Mesenchymal stem cell (in vitro differentiated cells and primary cell): Measurements from ENCODE around the gene RASSF10.

ENCODE experiments used
- DNase-seq: peaks from one replicate; pipeline ENCODE4 v3.0.0-alpha.2; 2013
- H2AFZ ChIP-seq: one replicate; pipeline ENCODE4 v1.6.1; 2013; ENCODE audit warnings: low read depth, mild to moderate bottlenecking, control low read depth, inconsistent platforms, low read length, moderate library complexity
- H2AK5ac ChIP-seq: 2 replicates; pipeline ENCODE4 v1.6.1; 2013; ENCODE audit warnings: low read length, moderate library complexity, mild to moderate bottlenecking, inconsistent platforms; ENCODE audit not compliant: severe bottlenecking
- H2BK120ac ChIP-seq: one replicate; pipeline ENCODE4 v1.6.1; 2013; ENCODE audit warnings: low read depth, mild to moderate bottlenecking, inconsistent platforms, low read length, moderate library complexity
- H2BK12ac ChIP-seq, 2 experiments: one replicate each; pipeline ENCODE4 v1.6.1; 2013; ENCODE audit warnings: inconsistent platforms in 2 of 2, low read length in 2 of 2, mild to moderate bottlenecking in 2 of 2, moderate library complexity in 2 of 2, control low read depth in 1 of 2
- H2BK15ac ChIP-seq: one replicate; pipeline ENCODE4 v1.6.1; 2013; ENCODE audit warnings: mild to moderate bottlenecking, low read depth, inconsistent platforms; ENCODE audit not compliant: poor library complexity, severe bottlenecking
- H2BK5ac ChIP-seq: 2 replicates; pipeline ENCODE4 v1.6.1; 2013; ENCODE audit warnings: low read depth, mild to moderate bottlenecking, low read length, control low read depth, inconsistent platforms; ENCODE audit not compliant: poor library complexity, severe bottlenecking
- H3K14ac ChIP-seq, 2 experiments: one replicate each; pipeline ENCODE4 v1.6.1; 2013; ENCODE audit warnings: inconsistent platforms in 2 of 2, low read length in 2 of 2, control low read depth in 1 of 2, mild to moderate bottlenecking in 1 of 2, moderate library complexity in 1 of 2
- H3K18ac ChIP-seq, 2 experiments: one replicate each; pipeline ENCODE4 v1.6.1; 2013; ENCODE audit warnings: inconsistent platforms in 2 of 2, low read length in 2 of 2, control low read depth in 1 of 2, low read depth in 1 of 2, mild to moderate bottlenecking in 1 of 2
- H3K23ac ChIP-seq, 2 experiments: one replicate each; pipeline ENCODE4 v1.6.1; 2013; ENCODE audit warnings: inconsistent platforms in 2 of 2, low read length in 2 of 2, mild to moderate bottlenecking in 2 of 2, moderate library complexity in 2 of 2, control low read depth in 1 of 2
- H3K27ac ChIP-seq: 2 replicates; pipeline ENCODE4 v1.5.1; 2013; ENCODE audit warnings: mild to moderate bottlenecking, moderate library complexity, low read length, control low read depth, inconsistent platforms; ENCODE audit not compliant: poor library complexity, severe bottlenecking
- H3K27me3 ChIP-seq, 2 experiments: 2 replicates each; pipeline versions ENCODE4 v1.6.1 to v1.7.0; 2013; ENCODE audit warnings: low read length in 2 of 2, mild to moderate bottlenecking in 2 of 2, moderate library complexity in 2 of 2, control low read depth in 1 of 2, inconsistent platforms in 1 of 2; ENCODE audit not compliant: control insufficient read depth in 1 of 2, insufficient read depth in 1 of 2
- H3K36me3 ChIP-seq, 2 experiments: 2 replicates each; pipeline versions ENCODE4 v1.6.1 to v1.7.0; 2013; ENCODE audit warnings: low read length in 2 of 2, control low read depth in 1 of 2, inconsistent platforms in 1 of 2, low read depth in 1 of 2, mild to moderate bottlenecking in 1 of 2; ENCODE audit not compliant: insufficient read depth in 2 of 2, control insufficient read depth in 1 of 2
- H3K4ac ChIP-seq, 2 experiments: one replicate each; pipeline ENCODE4 v1.6.1; 2013; ENCODE audit warnings: inconsistent platforms in 2 of 2, low read length in 2 of 2, mild to moderate bottlenecking in 2 of 2, moderate library complexity in 2 of 2, control low read depth in 1 of 2, low read depth in 1 of 2
- H3K4me1 ChIP-seq: 2 replicates; pipeline ENCODE4 v1.6.1; 2013; ENCODE audit warnings: low read depth, low read length, control low read depth; ENCODE audit not compliant: control insufficient read depth, insufficient read depth
- H3K4me2 ChIP-seq: 2 replicates; pipeline ENCODE4 v1.6.1; 2013; ENCODE audit warnings: low read length, mild to moderate bottlenecking, inconsistent platforms; ENCODE audit not compliant: poor library complexity, severe bottlenecking
- H3K4me3 ChIP-seq, 2 experiments: 2 replicates each; pipeline versions ENCODE4 v1.5.1 to v1.7.0; 2013; ENCODE audit warnings: low read length in 2 of 2, mild to moderate bottlenecking in 2 of 2, control low read depth in 1 of 2, low read depth in 1 of 2; ENCODE audit not compliant: insufficient read depth in 1 of 2
- H3K79me1 ChIP-seq: replicated peaks from 2 replicates; pipeline ENCODE4 v1.6.1; 2013; ENCODE audit warnings: mild to moderate bottlenecking, control low read depth, low read length, inconsistent platforms; ENCODE audit not compliant: poor library complexity, severe bottlenecking
- H3K9ac ChIP-seq: 2 replicates; pipeline ENCODE4 v1.7.0; 2013; ENCODE audit warnings: mild to moderate bottlenecking, low read length, moderate library complexity
- H3K9me3 ChIP-seq: 2 replicates; pipeline ENCODE4 v1.7.0; 2013; ENCODE audit warnings: mild to moderate bottlenecking, low read length; ENCODE audit not compliant: control insufficient read depth
- H4K8ac ChIP-seq: one replicate; pipeline ENCODE4 v1.6.1; 2013; ENCODE audit warnings: inconsistent platforms, mild to moderate bottlenecking, low read length, moderate library complexity
- H4K91ac ChIP-seq: one replicate; pipeline ENCODE4 v1.6.1; 2013; ENCODE audit warnings: mild to moderate bottlenecking, low read length, inconsistent platforms
- WGBS: methylation state at CpG from one replicate; pipeline ENCODE4 v1.1.7; 2013; ENCODE audit warnings: mixed read lengths; 5-methylcytosine and 5-hydroxymethylcytosine counted together

RASSF10 gene

DNA sequence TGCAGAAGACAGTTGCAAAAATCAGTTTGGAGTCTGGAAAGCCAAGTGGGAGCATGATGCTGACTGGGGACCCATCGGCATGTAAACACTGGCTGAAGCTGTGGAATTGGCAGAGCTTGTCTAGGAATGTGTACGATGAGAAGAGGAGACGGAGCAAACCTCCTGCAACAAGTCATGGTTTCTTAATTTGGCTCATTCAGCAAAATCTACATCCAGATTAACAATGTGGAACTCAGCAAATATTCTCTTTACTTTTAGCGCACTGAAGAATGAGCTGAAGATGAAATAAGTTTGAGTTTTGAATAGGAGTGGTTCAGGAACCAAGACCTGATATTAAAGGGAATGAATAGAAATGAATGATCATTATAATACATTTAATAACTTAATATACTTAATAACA lies 26.6 kb downstream of the RASSF10 start:
- no peak overlapping the region for H3K14ac ChIP-seq

DNA sequence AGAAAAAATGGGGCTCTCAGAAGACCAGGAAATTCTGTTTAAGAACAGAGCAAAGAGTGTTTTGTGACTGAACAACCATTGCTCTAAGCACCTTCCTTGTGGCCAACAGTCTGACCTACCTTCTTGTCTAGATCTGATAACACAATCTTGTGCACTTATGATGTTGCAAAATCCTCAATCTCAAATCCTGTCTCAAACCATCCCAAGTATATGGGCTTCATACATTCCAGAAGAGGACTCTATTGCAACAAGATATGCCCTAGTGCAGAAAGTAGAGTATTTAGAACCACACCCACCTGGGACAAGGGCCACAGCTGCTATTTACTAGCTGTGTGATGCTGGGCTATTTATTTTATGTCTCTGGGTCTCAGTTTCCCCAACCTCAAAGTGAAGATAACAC lies 27.1 kb downstream of the RASSF10 start:
- no peaks in the 10 kb centered on the region for H3K4me1 ChIP-seq
- H3K27me3 ChIP-seq: peaks cover 0 to 44% of the 10 kb centered on the region in 2 experiments
- H3K4me2 ChIP-seq: no peak overlapping the region
- no peak overlapping the region for H4K91ac ChIP-seq
- no peaks in the 10 kb centered on the region for H3K36me3 ChIP-seq
- H2BK5ac ChIP-seq: no peak overlapping the region
- H2AK5ac ChIP-seq: no peak overlapping the region
- H3K79me1 ChIP-seq: no peaks in the 10 kb centered on the region
- no peak overlapping the region for H3K14ac ChIP-seq
- H3K18ac ChIP-seq: no peak overlapping the region
- H2BK12ac ChIP-seq: no peak overlapping the region
- H2AFZ ChIP-seq: no peak overlapping the region
- no peak overlapping the region for H2BK120ac ChIP-seq
- H3K27ac ChIP-seq: no peak overlapping the region
- H4K8ac ChIP-seq: no peak overlapping the region
- DNase-seq: no peak
- H3K4me3 ChIP-seq: no peak overlapping the region
- no peak overlapping the region for H2BK15ac ChIP-seq
- H3K9me3 ChIP-seq: no peaks in the 10 kb centered on the region
- no peak overlapping the region for H3K23ac ChIP-seq
- no peak overlapping the region for H3K9ac ChIP-seq
- no peak overlapping the region for H3K4ac ChIP-seq

More for the DNA sequence above, 26.6 kb downstream of the RASSF10 start:
- Histone ChIP-seq H3K9ac (no peak overlapping the region), H2BK5ac (no peak overlapping the region), H2AK5ac (no peak overlapping the region), H3K4ac (no peak overlapping the region), H2BK15ac (no peak overlapping the region), H3K27me3 (peaks cover 0 to 42% of the 10 kb centered on the region in 2 experiments), H2AFZ (no peak overlapping the region), H3K23ac (no peak overlapping the region), H2BK12ac (no peak overlapping the region), H3K36me3 (no peaks in the 10 kb centered on the region), H4K8ac (no peak overlapping the region), H3K9me3 (no peaks in the 10 kb centered on the region), H3K79me1 (no peaks in the 10 kb centered on the region), H3K27ac (no peak overlapping the region), H3K4me3 (no peak overlapping the region), H3K18ac (no peak overlapping the region), H4K91ac (no peak overlapping the region), H3K4me1 (no peaks in the 10 kb centered on the region), H2BK120ac (no peak overlapping the region), H3K4me2 (no peak overlapping the region)
- no peak for DNase-seq
- WGBS: 80% methylated on average over 1 of the region's 4 CpGs

DNA sequence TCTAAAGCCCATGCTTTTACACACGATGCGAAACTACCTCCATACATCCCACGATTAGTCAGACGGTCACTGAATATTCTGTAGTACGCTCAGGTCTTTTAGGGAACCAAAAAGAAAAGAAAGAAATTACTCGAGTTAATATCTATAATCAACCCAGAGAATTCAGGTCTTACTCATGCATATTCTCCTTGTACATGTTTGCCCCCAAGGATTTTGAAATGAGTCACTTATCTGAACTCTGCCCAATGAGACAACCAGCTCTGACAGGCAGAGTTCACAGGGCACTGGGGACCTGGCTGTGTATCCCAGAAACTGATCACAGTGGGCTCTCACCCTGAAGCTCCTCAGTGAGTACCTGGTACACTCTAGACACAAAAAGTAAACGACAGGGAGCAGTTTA lies 29.2 kb downstream of the RASSF10 start:
- H3K4me3 ChIP-seq: no peak overlapping the region

DNA sequence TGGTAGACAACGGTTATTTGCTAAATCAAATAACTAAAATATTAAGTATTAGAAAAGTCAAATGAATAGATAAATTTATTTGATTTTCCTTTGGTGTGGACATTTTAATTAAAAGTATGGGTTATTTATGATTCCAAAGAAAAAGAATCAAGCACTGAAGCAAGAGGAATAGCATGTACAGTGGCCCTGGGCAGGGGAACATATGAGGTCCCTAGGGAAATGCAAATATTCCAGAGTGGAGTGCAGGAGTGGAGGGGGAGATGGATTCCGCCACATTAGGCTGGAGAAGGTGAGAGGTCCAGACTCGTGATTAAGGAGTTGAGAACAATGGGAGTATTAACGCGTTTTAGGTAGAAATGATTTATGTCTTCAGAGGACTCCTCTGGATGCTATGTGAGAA lies 30.0 kb downstream of the RASSF10 start:
- Histone ChIP-seq H3K9ac (no peak overlapping the region), H3K27me3 (peaks cover 0 to 53% of the 10 kb centered on the region in 2 experiments), H2BK120ac (no peak overlapping the region), H3K9me3 (no peaks in the 10 kb centered on the region), H2AFZ (no peak overlapping the region), H3K4me2 (no peak overlapping the region), H2BK15ac (no peak overlapping the region), H3K79me1 (no peaks in the 10 kb centered on the region), H3K23ac (no peak overlapping the region), H3K4me1 (no peaks in the 10 kb centered on the region), H3K4me3 (no peak overlapping the region), H3K4ac (no peak overlapping the region), H3K27ac (no peak overlapping the region), H4K91ac (no peak overlapping the region), H4K8ac (no peak overlapping the region), H3K18ac (no peak overlapping the region), H3K36me3 (no peaks in the 10 kb centered on the region), H2AK5ac (no peak overlapping the region), H2BK5ac (no peak overlapping the region), H3K14ac (no peak overlapping the region), H2BK12ac (no peak overlapping the region)
- 79% methylated on average over 5 of the region's 5 CpGs for WGBS
- DNase-seq: no peak

More for the DNA sequence above, 29.2 kb downstream of the RASSF10 start:
- H3K79me1 ChIP-seq: no peaks in the 10 kb centered on the region
- H2BK12ac ChIP-seq: no peak overlapping the region
- no peaks in the 10 kb centered on the region for H3K4me1 ChIP-seq
- H3K27me3 ChIP-seq: peaks cover 0 to 52% of the 10 kb centered on the region in 2 experiments
- H3K9me3 ChIP-seq: no peaks in the 10 kb centered on the region
- no peaks in the 10 kb centered on the region for H3K36me3 ChIP-seq
- no peak overlapping the region for H3K9ac ChIP-seq
- H3K4ac ChIP-seq: no peak overlapping the region
- H2AFZ ChIP-seq: no peak overlapping the region
- H3K18ac ChIP-seq: no peak overlapping the region
- WGBS: 92% methylated on average over 7 of the region's 7 CpGs
- H3K23ac ChIP-seq: no peak overlapping the region
- no peak for DNase-seq
- no peak overlapping the region for H3K4me2 ChIP-seq
- no peak overlapping the region for H3K14ac ChIP-seq
- no peak overlapping the region for H2BK15ac ChIP-seq
- no peak overlapping the region for H2BK120ac ChIP-seq
- H2BK5ac ChIP-seq: no peak overlapping the region
- H4K91ac ChIP-seq: no peak overlapping the region
- no peak overlapping the region for H2AK5ac ChIP-seq
- no peak overlapping the region for H3K27ac ChIP-seq
- H4K8ac ChIP-seq: no peak overlapping the region
